CD1c-positive myeloid dendritic cell (primary cell): ENCODE data around the gene PLCB1.
A peak's percentile ranks its signal among the peaks of the same experiment; 100 is the strongest.

Experiments
- DNase-seq: peaks from one replicate; pipeline ENCODE4 v3.0.0-alpha.2; 2016; ENCODE audit errors: extremely low spot score

PLCB1 gene

DNA sequence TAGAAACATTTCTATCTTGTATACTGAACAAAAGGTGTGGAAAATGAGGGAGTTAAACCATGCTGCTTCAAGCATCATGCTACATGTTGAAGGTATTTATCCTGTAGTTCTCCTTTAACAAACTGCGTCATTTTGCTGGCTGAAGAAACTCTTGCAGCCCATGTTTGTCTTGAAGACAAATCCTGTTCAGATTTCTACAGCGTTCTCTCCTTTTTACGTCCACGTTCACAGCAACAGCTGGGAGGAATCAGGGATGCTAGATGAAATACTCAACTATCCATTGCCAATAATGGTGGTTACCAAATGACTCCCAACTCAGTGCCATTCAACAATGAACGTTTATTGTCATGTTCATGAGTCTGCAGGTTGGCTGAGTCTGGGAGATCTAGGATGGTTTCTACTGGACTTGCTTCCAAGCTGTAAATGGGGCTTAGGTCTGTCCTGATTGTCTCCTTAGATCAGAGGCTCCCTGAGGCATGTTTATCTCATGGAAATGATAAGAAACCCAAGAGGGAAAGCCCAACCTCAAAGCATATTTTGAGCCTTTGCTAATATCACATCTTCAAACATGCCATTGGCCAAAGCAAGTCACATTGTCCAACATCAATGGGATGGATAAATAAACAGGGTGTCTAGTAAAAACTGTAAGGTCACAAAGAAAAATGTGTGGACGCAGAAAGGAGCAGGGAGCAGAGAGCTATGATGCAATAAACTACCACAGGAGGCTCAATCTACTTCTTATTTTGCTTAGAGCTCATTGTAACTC, 2.7 kb upstream of the PLCB1 start:
- DNase-seq = no peak

DNA sequence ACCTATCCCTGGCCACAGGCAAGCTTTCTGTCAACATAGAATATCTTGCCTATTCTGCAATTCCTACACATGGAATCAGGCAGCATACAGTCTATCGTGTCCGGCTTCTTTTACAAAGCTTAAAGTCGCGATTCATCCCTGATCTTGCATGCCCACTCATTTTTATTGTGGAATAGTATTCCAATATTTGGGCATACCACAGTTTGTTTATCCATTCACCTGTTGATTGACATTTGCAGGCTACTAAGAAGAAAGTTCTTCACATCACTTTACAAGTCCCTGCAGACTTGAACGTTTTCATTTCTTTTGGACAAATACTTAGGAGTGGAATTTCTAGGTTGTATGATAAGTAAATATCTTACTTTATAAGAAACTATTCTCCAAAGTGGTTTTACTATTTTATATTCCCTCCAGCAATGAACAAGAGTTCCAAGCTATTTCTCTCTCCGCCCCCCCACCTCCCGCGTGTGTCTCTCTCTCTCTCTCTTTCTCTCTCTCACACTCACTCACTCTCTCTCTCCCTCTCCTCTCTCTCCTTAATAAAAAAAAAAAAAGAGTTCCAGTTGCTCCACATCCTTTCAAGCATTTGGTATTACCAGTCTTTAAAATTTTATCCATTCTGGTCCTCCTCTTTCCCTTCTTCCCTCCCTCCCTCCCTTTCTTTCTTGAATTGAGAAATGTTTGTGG, 1.1 kb upstream of the PLCB1 start:
- DNase-seq = no peak

DNA sequence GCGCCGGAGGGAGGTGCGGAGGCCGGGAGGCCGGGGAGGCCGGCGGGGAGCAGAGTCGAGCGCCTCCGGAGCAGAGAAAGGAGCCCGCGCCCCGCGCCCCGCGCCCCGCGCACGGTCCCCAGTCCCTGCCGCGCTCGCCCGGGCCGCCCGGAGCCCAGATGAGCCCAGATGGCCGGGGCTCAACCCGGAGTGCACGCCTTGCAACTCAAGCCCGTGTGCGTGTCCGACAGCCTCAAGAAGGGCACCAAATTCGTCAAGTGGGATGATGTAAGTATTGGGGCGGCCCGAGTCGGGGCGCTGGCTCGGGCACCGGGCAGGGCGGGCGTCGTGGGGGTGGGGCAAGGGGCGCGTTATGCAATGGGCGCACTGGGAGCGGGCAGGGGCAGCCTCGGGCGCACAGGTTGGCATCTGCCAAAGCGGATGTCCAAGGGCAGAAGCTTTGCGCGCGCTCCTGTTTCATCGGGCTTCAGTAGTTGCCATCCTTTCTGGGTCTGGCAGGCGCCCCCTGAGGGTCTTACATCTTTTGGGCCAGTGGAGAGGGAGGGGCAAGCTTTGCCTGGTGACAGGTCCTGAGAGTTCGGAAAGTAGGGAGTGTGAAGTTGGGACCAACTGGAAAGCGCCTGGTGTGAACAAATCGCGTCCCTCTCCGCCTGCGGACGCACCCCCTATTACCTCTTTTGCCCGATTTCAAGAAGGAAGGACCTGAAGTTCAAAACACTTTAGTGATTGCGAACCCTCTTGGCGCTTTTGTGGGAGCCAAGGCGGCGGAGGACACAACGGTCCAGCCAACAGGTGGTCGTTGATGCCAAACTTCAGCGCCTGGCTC, 631 bp downstream of the PLCB1 start:
- DNase-seq = peak; percentile 43

DNA sequence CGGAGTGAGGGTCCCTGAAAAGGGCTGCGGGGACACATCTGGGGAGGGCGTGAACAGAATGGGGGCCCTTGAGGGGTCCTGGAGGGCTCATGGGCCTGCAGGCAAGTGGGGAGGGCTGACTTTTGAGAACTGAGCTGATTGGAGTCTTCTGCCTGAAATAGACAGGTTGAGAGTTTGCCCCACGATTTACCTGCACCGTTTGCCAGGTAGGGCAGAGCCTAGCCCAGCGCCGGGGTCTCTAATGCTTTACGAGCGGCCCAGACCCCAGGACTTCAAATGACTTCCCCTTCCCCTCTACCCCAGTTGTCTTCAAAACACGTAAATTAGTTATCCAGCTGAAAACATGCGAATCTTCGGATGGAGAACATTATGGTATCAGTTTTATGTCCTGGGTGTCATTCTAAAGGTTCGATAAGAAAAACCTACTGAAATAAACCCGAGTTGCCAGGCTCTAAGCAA, 1.3 kb downstream of the PLCB1 start:
- DNase-seq = no peak

DNA sequence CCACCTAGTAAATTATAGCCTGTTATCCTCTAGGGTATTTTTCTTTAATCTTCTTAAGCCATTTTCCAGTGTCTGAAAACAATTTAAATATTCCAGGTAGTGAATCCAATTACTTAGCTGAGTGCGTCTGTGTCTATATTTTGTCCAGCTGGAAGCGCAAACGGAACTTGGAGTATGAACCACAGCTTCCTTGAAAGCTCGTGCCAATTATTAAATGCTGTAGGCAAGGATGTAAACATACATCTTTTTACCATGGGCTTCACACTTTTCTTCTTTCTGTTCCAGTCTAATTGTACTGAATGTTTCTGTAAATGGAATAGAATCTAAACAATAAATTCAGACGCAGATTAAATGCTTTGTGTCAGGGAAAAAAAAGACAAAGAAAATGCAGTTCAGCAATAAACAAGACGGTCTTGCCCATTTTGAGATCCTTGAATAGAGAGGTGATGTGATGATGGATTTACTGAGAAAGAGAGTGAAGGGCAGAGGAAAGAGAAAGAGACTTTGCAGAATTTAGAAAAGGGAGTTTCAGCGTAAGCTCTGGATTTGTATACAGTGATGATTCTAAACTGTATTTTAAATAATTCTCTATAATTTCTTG, 1.9 kb downstream of the PLCB1 start:
- DNase-seq = peak; percentile 24

DNA sequence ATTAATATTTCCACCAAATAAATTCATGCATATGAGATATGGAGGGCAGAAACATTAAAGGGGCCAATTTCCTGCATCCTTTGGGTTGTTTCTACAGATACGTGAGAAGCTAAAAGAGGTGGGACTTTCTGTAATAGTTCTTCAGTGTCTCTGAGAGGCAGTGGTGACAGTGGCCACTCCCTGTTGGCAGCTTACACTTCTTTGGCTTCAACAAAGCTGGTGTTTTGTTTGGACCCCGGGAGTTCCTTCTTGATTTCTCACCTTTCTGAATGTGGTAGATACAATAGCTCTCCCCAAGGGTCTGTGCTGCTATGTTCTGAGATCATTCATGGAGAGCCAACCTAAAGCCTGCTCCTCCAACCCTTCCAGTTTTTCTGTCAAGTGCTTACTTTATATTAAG, 7.8 kb downstream of the PLCB1 start:
- no peak for DNase-seq

DNA sequence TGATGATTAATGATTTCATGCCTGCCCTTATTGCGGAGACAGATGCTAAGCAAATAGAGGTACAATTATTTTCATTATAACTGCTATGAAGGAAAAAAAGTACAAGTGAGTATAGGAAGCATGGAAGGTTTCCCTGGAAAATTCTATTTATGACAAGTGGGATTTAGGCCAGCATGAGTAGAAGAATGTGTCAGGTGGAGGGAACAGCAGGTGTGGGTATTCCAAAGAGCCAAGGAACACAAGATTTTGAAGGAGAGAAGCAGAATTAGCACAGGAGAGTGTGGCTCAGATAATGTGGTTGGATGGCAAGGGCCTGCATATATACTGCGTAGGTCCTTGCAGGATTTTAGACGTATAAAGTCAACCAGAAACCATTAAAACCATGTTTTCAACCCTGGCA, 11.4 kb downstream of the PLCB1 start:
- no peak for DNase-seq

DNA sequence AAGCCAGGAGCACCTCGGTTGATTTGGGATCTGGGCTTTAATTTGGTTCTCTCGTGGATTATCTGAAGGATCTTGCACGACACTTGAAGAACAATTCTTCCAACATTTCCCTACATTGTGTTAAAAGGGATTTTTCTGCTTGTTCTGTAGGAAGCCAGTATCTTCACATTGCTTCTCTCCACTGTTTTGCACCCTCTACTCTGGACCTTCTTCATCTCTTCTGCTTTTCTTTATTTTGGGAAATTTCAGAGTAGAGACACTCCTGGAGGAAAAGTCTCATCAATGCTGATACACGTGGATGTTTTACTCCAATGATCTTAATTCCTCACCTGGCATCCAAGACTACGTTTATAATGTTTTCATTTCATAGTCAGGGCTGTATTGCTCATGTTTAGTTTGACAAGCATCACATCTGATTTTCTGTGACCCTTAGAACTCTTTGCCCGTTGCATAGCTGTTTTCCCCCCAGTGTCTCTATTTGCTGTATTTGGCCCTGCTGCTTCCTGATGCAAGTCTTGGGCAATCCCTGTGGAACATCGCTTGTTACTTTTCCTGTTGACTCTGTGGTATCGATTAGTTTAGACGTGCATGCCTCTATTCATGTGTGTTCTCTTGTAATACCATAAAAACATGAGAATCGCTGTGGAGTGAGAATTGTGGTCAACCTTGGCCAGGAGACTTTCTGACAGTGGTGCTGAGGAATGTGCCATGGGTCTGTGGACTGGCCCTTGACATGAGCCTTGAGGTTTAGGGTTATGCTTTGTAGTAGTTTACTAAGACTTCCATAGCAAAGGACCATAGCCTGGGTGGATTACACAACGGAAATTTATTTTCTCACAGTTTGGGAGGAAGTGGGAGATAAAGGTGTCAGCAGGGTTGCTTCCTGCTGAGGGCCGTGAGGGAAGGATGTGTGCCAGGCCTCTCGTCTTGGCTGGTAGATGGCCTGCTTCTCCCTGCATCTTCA, 12.5 kb downstream of the PLCB1 start:
- peak; percentile 29 for DNase-seq

DNA sequence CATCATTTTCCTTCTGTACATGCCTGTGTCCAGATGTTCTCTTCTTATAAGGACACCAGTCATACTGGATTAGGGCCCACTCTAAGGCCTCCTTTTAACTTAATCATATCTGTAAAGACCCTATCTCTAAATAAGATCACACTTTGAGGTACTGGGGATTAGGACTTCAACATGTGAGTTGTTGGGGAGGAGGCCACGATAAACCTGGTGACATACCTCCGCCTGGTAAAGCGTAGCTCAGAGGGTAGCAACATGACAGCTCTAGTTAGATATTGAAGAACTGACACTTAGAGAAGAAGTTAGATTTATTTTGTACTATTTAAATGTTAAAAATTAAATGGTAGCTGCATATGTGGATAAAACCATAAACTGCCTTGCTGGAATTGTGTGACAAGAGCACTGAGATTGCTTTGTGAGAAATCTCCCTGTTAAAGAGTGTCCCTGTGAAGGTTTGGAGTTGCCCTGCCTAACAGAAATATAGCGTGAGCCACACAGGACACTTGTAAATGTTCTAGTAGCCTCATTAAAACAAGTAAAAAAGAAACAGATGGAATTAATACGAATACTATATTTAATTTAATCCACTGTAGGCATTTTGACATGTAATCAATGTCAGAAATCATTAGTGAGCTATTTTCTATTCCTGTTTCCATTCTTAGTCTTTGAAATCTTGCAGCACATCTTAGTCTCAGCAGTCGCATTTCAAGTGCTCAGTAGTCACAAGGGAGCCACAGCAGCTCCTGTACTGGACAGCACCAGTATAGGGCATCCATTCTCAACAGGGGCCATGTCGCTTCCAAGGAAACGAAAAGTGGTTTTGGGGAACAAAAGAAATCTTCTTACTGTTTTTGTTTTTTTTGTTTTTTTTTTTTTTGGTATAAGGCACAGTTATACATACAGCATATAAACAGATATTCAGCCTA, 13.4 kb downstream of the PLCB1 start:
- no peak for DNase-seq

DNA sequence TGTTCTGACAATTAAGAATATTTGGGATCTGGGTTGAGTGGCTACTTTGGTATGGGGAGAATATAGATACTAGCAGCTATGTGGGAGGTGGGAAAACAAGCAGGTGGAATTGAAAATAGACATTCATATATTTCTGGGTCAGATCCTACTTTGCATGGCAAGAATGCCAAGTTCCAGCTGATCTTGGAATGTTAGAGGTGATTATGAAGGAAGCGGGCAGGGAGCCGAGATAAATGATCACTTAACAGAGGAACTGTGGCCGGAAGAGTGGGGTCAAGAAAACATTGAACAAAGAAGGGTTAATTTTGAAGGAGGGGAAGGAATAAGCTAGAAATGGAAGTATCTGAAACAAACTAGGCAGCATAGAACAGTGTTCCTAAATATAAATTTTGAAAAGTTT, 15.4 kb downstream of the PLCB1 start:
- DNase-seq = no peak

DNA sequence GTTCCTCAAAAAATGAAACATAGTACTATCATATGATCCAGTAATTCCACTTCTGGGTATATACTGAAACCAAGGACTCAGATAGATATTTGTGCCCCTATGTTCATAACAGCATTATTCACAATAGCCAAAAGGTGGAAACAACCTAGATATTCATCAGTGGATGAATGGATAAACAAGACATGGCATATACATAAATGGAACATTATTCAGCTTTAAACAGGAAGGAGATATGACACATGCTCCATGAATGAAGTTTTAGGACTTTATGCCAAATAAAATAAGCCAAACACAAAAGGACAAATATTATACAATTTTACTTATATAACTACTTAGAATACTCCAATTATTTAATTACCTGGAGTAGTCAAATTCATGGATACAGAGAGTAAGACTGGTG, 16.4 kb downstream of the PLCB1 start:
- DNase-seq = no peak

DNA sequence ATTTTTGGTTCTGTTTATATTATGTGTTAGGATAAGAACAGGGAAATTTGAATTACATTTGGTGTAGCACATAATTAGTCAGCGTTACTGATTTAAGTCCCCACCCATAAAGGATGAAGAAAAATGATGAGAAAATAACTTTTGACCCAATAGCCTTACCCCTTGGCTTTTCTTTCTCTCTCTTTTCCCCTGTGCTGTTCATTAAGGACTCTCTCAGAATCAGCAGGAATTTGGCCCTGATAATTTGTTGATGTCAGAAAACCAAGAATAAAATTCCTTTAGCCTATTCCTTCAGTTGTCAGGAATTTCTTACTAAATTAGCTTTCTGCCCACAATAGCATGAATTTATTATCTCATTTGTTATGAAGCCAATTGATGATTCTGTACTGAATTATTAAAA, 18.5 kb downstream of the PLCB1 start:
- no peak for DNase-seq

DNA sequence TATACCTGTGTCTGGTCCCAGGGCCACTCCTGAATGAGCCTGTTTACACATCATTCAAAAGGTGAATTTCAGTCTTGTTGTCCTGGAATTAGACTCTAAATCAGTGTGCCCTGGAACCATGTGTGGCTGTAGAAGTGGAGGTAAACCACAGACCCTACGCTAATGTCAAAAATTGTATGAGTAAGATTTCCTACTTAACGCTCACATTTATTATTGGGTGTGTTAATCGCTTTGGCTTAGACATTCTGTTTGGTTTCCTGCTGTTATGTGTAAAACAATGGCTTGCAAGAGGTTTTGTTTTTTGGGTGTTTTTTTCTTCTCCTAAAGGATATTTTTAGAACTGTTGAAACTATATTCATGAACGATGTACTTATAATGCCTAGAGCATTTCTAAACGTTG, 19.3 kb downstream of the PLCB1 start:
- DNase-seq = no peak

DNA sequence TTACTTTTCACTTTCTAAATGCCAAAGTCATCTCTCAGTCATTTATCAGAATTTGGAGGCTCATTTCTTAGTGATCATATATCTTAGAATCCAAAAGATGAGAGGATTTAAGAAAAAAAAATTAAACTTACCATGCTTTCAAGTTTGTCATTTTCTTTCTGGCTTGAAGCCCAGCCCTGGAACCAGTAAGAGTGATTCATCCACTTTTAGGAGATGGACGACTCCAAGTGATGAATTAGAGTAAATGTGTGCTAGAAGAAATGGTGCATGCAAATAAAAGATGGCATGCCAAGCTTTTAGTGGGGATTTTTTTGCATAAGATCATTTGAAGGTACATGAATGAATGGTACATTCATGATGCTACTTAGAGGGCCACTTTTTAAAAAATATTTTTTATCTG, 20.1 kb downstream of the PLCB1 start:
- DNase-seq = no peak

DNA sequence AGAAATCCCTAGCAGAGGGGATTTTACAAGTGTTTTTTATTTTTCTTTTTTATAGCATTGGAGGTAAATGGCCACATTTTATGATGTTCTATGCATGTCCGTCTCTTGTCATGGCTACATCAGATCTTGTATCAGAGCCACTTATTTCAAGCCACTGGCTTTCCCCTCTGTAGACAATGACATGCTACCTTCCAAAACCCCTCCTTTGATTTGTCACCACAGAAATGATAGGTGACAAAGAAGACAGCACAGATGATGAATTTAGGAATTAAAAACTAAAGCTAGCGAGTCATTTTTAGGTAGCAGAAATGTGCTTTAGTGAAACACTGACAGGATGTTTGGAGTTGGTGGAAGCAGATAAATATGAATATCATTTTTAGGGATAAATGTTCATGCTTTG, 20.8 kb downstream of the PLCB1 start:
- DNase-seq = no peak

DNA sequence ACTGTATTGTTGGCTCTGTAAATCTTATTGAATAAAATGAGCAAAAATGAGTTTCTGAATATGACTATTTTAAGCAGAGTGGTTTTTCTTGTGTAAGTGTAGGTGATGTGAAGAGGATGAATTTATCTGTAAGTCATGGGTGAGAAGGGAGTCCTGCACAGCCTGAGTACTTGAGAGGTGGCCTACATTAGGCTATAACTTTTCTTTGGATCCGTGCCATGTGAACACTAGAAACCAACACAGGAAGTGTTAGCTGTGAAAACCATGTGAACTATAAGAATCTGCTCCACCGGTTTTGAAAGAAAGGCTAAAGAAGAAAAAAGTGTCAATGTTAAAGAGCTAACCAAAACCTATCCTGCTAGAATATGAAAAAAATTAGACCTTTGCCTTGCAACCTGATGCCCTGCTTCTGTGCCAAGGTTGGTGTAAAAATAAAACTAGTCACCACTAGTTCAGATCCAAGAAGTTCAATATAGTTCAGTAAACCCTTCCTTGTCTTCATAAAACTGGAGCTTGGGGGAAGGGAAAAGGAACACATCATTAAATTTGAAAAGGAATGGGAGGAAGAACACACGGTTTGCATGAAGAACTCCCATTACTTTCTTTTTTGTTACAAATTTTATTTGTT, 21.3 kb downstream of the PLCB1 start:
- peak; percentile 21 for DNase-seq

DNA sequence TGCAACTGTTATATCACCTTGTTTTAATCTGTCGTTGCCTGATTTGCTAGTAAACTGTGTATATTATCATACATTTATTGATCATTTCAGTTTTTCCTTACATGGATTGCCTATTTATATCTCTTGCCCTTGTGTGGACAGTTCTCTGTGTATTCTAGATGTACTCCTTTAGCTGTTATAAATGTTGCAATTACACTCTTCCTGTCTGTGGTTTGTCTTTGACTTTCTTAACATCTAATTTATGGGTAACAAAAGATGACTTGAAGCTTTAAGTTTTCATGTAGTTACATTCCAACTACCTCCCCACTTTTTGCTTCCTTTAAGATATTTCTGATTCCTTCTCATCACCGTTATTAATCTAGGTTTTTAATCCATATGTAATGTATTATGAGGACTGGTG, 22.6 kb downstream of the PLCB1 start:
- no peak for DNase-seq

DNA sequence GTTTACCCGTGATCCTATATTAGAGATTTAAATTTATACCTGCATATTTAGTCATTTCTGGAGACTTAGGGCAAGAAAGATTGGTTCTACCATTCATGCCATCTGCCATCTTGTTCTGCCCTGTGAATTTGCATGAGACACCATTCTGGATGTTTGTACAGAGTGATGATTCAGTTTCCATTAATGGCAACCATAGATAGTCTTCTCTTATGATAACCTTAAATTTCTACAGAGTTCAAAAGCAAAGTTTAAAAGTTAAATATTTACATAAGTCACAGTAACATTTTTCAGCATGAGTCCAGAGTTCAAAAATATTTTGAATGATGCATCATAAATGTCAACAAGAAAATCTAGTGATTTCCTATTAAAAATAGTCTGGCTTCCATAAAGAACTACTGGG, 23.2 kb downstream of the PLCB1 start:
- no peak for DNase-seq

DNA sequence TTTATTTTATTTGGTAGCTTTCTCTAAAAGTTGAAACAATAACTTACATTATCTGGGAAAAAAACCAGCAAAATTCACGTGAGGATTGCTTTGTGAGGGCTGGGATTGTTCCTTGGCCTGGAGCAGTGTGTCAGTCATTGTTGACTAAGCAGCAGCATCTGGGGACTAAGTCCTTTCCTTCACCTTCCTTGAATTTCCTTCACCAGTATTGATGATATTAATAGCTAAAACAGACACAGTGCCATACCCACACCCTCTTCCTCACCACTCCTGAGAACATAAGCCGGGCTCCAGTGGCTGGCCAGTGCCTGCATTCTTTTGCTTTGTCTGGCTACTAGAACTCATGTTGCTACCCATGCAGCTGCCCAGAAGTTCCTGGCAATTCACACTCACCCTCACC, 23.7 kb downstream of the PLCB1 start:
- DNase-seq = no peak
